Left cardiac atrium (tissue), 4 donors: ENCODE data around the gene SP3. TPM values are rescaled to one million over a fixed set of nuclear protein-coding genes. Genes with fewer than 3 reads are reported as not detected.

Source experiments
- ATAC-seq, 2 donors: fragments of 200-7000 bp; cut with Tn5 transposase; one replicate each; pipeline ENCODE4 v1.9.1; 2020; ENCODE audit warnings: mild to moderate bottlenecking in 2 of 2, moderate library complexity in 2 of 2
- DNase-seq: peaks from one replicate; pipeline ENCODE4 v3.0.0-alpha.2; 2020
- intact Hi-C, 2 donors: fragments of 100-400 bp; cut with DNase I; formaldehyde crosslinking; loops; one replicate each; pipeline versions ENCODE4 v1.14.1 to v1.15.1; 2022 to 2023
- total RNA-seq, 2 donors: library from RNA; stranded (reverse); fragmentation: NEBNext Ultra II Directional; extraction: Animal tissue kit (Norgen Biotek cat#: 25700); gene quantifications; one replicate each; pipeline ENCODE4 v1.2.1, GENCODE V29; 2021
- donor health status: DM: no; HTN: yes; CAD: no.
- donor health status: DM: no; HTN: yes; CAD: no; lungs with severe emphysema.
- donor health status: DM: yes; HTN: yes; CAD: no.
- donor health status: Dilated cardiomyopathy.

The SP3 gene
- total RNA-seq, 2 donors from 2014 or later, result 42.9 to 49.0 TPM

GRCh38 chr2:173972636-173973035 lies 7.5 kb upstream of the SP3 start:
- intact Hi-C loops, result no loop called here
- ATAC-seq, result no peak
- DNase-seq, result no peak

- no peak for DNase-seq
These were observed 7.0 kb upstream of the SP3 start for GRCh38 chr2:173972165-173972564.

DNA sequence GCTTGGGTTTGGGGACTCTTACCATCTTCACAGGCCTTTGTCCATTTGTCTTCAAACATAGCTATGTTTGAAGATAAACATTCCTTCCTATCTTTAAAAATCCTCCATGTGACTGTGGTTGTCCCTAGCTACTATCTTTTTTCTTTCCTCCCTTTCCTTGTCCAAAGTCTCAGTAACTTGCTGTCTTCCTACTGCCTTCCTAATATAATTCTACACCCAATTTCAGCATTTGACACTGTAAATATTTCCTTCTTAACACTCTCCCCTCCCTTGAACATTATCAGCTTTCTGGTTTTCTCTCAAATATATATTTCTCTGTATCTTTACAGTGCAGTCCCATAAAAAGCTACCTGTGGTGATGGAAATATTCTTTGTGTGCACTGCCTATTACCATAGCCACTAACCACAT lies 5.3 kb upstream of the SP3 start:
- intact Hi-C loops, result no loop called here
- ATAC-seq, result no peak

More at GRCh38 chr2:173972165-173972564, 7.0 kb upstream of the SP3 start:
- intact Hi-C loops, result no loop called here
- ATAC-seq, result no peak

DNA sequence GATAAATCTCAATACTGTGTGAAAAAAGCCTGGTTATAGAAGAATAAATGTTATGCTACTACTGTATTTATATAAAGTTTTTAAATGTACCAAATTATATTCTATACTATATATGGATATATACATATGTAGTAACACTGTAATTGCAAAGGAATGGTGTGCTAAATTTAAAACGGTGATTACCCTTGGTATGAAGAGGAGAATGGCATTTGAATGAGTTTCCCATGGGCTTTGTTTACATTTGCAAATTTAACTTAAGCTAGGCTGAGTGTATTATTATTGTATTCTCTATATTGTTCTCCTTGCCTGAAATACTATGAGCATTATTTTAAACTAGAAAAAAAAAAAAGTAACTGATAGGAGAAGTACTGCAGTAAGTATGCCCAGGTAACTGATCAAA lies 4.7 kb upstream of the SP3 start:
- DNase-seq (no peak), ATAC-seq (no peak)
- intact Hi-C loops, result loop anchor here in 1 of 2 donors (5.0 kb wide), 1 partner anchor 72 kb away; no protein-coding TSS in a partner anchor

More for the DNA sequence above, 5.3 kb upstream of the SP3 start:
- DNase-seq, result no peak

- DNase-seq (no peak), ATAC-seq (no peak)
- intact Hi-C loops, result loop anchor here in 1 of 2 donors (5.0 kb wide), 1 partner anchor 74 kb away; no protein-coding TSS in a partner anchor
These were observed 3.4 kb upstream of the SP3 start for GRCh38 chr2:173968551-173968950.

DNA sequence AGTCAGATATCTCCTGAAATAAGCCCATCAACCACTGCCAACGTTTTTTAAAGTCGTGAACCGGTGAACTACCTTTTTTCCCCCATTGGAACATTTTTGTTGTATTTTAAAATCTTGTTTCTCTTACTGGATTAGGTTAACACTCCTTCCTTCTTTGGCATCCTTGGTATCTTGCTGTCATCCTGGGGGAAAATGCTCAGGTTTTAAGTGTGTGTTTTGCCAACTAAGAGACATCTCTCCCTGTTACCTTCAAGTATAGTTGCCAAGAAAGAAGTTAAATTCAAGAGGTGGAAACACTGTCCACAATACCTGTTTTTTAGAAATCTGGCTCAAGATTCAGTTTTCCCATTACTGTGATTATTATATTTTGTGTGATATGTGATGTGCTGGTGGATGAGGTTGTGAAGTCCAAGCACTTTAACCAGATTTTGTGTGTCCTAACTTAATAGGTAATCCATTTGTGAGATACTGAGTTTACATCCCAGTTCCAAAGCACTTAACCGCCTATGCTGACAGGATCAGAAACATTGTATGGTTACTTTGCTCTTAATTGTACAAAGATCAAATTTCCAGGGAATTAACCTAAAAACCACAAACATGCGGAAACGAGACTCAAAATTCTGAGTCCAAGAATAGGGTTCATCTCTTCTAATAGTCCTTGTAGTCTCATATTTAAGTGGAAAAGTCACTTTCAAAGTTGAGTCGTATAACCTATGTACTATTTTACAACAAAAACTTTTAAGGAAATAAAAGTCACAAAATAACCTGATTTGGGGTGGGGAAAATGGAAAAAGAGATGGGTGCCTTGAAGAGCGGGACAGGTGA lies 1.3 kb upstream of the SP3 start:
- intact Hi-C loops, result loop anchor here in 1 of 2 donors (5.0 kb wide), 1 partner anchor 76 kb away; no protein-coding TSS in a partner anchor
- no peak for ATAC-seq

DNA sequence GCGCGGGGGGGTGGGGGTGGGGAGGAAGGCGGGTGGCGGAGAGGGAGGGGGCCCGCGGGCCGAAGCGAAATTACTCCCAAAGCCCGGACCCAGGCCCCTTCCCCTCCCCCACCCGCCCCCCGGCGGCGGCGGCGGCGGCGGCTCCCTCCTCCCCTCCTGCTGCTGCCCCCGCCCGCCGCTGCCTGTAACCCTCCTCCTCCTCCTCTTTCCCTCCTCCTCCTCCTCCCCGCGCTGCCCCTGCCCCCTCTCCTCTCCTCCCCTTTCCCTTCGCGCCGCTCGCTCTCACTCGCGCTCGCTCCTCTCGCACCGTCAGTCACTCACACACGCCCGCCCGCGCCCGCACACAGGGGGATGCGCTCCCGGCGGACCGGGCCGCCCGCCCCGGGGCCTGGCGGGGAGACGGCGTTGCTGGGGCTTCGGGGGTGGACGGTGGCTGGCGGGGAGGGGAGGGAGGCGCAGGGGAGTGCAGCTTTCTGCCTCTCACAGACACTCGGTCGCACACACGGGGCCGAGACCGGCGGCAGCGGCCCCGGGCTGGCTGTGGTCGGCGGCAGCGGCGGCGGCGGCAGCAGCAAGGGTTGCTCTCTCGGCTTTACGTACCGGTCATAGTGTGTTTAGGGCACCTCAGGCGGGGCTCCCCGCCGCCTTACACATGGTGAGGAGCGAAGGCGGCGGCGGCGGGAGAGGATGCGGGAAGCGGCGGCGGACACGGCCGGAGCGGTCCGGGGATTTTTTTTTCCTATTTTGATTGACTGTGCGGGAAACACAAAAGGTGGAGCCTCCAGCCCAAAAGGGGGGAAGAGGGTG lies 405 bp downstream of the SP3 start:
- intact Hi-C loops, result loop anchor here in 1 of 2 donors (5.0 kb wide), 1 partner anchor 78 kb away; no protein-coding TSS in a partner anchor
- DNase-seq (peak; percentile 90), ATAC-seq (peak; percentile 82 to 87)

More for the DNA sequence above, 1.3 kb upstream of the SP3 start:
- no peak for DNase-seq

- intact Hi-C loops, result no loop called here
- peak; percentile 63 to 68 for ATAC-seq
- DNase-seq, result peak; percentile 93
These were observed 1.2 kb downstream of the SP3 start for GRCh38 chr2:173963817-173964564.

GRCh38 chr2:173963323-173963816 lies 1.8 kb downstream of the SP3 start:
- intact Hi-C loops, result no loop called here
- DNase-seq (no peak), ATAC-seq (no peak)

GRCh38 chr2:173962583-173963110 lies 2.5 kb downstream of the SP3 start:
- intact Hi-C loops, result no loop called here
- DNase-seq (no peak), ATAC-seq (no peak)

DNA sequence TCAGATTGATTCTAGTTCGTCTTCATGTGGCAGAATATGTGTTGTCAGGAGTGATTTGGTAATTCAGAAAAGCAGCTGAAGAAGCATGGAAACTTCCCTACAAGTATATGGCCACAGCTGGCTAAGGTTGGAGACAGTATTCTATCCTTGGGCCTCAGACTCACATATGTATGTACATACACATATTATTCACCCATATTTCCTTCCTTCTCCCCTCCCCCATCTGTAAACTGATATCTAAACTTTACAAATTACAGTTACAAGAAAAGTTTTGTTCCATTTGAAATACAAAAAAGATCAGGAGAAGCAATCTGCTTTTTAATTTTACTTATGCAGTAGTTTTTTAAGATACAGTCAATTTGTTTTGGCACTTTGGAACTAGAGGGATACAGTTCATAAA lies 3.1 kb downstream of the SP3 start:
- no peak for ATAC-seq
- no peak for DNase-seq
- intact Hi-C loops, result no loop called here

DNA sequence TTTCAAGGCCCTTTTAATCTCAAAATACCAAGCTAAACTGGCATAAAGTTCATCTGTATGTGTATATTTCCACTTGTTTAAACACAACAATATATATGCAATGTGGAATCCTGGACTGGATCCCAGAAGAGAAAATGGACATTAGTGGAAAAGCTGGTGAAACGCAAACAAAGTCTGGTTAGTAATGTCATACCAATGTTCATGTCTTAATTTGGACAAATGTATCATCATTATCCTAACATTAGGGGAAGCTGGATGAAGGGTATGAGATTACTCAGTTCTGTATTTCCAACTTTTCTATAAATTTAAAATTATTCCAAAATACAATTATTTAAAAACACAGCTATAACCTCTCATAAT lies 3.8 kb downstream of the SP3 start:
- DNase-seq (no peak), ATAC-seq (no peak)
- intact Hi-C loops, result no loop called here

DNA sequence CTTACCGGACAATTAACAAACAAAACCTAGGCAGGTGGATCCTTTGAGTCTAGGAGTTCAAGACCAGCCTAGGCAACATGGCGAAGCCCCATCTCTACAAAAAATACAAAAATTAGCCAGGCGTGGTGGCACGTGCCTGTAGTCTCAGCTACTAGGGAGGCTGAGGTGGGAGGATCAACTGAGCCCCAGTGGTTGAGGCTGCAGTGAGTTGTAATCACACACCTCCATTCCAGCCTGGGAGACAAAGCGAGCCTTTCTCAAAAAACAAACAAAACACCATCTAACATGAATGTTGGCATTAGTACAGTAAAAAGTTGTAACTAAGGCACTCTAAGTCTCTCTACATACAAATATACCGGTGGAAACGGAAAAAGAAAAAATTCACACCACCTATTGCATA lies 5.3 kb downstream of the SP3 start:
- intact Hi-C loops, result no loop called here
- ATAC-seq (no peak), DNase-seq (no peak)

GRCh38 chr2:173959358-173959884 lies 5.8 kb downstream of the SP3 start:
- intact Hi-C loops, result no loop called here
- no peak for ATAC-seq
- no peak for DNase-seq

- ATAC-seq (no peak), DNase-seq (no peak)
- intact Hi-C loops, result no loop called here
These were observed 6.9 kb downstream of the SP3 start for GRCh38 chr2:173958198-173958846.

DNA sequence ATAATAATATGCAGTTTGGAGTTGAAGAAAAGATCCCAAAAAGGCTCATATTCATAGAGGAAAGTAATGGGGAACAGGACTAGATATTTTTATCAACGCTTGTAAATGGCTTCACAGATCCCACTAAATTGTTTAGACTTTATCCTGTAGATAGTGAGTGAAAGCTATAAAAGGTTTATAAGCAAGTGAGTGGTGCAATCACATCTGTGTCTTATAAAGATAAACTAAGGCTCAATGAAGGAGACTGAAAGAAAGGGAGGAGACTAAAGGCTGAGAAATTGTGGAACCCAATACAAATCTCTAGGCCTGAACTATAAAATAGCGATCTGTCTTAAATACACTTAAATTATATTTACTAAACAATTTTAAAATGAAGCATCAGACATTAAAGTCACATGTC lies 7.7 kb downstream of the SP3 start:
- no peak for DNase-seq
- no peak for ATAC-seq
- intact Hi-C loops, result no loop called here

DNA sequence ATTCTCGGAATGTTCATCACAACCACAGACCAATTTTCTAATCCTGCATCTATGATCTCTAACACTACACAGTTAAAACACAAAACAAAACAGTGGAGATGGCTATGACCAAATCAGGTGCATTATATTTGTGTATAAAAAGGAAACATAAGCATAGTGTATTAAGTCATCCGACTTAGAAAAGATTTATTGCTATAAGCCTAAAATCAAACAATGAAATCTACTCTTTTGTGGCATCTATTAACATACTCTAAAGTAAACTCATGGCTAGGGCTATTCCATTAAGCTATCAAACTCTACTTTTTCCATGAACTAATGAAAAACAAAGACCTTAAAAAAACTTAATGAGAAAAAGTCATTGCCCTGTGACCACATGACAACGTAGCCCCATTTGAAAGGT lies 8.7 kb downstream of the SP3 start:
- no peak for DNase-seq
- intact Hi-C loops, result no loop called here
- ATAC-seq, result no peak

GRCh38 chr2:173955867-173956266 lies 9.3 kb downstream of the SP3 start:
- ATAC-seq (no peak), DNase-seq (no peak)
- intact Hi-C loops, result no loop called here
